HG02571 (cell line): ENCODE results near the gene FMNL3.
A peak's percentile ranks its signal among the peaks of the same experiment; 100 is the strongest.
"Not testable (repeated sequence)": the region's sequence is repeated elsewhere in the genome, so short reads cannot be mapped to it uniquely, and the experiment has no call there.

Experiments
- ATAC-seq: cut with Tn5 transposase; IDR thresholded peaks from one replicate; pipeline ENCODE4 v1.9.1; 2021; ENCODE audit warnings: mild to moderate bottlenecking, moderate library complexity; ENCODE audit not compliant: unreplicated experiment

Gene FMNL3

DNA sequence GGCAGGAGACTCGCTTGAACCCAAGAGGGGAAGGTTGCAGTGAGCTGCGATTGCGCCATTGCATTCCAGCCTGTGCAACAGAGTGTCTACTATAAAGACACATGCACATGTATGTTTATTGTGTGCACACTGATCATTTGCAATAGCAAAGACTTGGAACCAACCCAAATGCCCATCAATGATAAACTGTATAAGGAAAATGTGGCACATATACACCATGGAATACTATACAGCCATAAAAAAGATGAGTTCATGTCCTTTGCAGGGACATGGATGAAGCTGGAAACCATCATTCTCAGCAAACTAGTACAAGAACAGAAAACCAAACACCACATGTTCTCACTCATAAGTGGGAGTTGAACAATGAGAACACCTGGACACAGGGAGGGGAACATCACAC lies 6.7 kb upstream of the FMNL3 start:
- not testable (repeated sequence) for ATAC-seq

- no peak for ATAC-seq
These were observed 1.6 kb upstream of the FMNL3 start for GRCh38 chr12:49708851-49709250.

- ATAC-seq = no peak
These were observed 575 bp upstream of the FMNL3 start for GRCh38 chr12:49707812-49708147.

DNA sequence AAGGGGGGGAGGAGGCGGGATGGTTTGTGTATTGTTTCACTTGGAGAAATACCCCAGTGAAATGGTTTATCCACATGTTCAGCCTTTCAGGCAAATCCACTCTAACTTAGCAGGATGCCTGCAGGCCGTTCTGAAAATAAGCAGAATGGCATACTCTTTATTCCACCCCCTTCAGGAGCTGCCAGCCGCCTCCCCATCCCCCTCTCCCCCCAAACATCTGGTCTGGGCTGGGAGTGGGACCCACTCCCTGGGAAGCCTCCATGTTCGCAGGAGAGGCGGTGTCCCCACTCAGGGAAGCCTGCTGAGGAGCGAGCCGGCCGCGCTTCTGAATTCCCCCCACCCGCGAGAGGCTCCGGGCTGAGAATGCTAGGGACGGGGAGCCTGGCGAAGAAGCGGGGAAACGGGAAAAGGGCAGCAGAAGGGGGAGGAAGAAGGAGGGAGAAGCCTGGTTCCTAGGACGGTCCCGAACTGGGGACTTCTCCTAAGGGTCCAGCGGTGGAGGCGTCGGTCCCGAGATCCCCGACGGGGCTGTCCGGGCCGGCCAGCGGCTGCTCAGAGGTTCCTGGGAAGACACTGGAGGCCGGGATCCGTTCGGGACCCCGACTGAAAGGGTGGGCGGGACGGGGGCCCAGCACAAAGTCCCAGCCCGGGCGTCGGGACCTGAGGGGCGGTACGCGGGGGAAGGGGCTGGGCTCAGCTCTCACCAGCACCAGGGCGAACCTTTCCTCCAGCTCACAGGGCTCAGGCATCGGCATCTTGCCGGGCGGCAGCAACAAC lies 666 bp downstream of the FMNL3 start:
- peak; percentile 18 for ATAC-seq

- no peak for ATAC-seq
These were observed 1.6 kb downstream of the FMNL3 start for GRCh38 chr12:49705479-49706134.

DNA sequence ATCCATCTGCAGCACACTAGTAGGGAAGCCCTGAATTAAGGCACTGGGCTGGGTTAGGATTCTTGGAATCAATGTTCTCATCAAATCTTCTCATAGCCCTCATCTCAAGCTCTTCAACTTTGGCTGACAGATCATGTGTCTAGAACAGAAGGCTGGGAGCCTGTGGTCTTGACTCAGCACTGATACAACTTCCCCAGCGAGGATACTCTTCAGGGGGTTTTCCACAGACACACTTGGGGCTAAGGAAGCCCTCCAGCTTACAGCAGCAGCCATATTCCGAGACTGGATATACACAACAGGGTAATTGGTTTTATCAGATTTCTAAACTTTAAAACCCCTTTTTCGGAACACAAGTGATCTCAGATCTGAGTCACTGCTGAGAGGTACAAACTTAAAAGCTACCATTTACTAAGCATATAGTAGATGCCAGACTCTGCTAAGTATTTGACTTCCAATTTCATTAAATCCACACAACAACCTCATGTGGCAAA lies 3.5 kb downstream of the FMNL3 start:
- ATAC-seq = no peak

DNA sequence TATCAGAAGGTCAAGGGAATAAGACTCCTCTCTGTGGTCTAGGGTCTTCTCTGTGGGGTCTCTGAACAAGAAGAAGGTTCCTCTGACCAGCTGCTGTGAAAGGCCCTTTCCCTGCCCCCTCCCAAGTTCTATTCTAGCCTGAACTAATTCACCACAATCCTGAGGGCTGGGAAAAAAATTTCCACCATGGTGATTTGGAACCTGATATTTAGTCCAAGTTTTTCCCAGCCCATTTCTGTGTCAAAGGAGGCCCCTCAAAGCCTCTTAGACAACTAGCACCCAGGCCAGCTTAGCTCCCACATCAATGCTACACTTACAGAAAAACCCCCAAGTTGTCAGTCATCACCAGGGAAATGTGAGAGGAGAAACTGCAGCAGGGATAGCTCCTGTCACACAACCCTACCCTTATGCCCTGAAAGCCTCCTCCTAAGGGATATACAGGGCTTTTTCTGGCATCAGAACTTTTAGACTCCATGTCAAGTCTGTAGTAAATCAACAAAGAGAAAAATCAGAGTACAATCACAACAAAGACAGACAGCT lies 4.5 kb downstream of the FMNL3 start:
- ATAC-seq = no peak

DNA sequence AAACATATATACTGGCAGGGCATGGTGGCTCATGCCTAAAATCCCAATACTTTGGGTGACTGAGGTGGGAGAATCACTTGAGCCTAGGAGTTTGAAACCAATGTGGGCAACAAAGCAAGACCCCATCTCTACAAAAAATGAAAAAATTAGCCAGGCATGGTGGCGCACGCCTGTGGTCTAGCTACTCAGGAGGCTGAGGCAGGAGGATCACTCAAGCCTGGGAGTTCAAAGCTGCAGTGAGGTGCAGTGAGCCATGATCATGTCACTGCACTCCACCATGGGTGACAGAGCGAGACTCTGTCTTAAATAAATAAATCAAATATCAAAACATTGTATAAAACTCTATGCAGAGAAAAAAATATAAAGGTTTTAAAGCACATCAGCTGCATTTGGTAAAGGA lies 5.2 kb downstream of the FMNL3 start:
- no peak for ATAC-seq

- ATAC-seq = peak; percentile 47
These were observed 8.3 kb downstream of the FMNL3 start for GRCh38 chr12:49698619-49699545.

- no peak for ATAC-seq
These were observed 9.4 kb downstream of the FMNL3 start for GRCh38 chr12:49697808-49698207.

DNA sequence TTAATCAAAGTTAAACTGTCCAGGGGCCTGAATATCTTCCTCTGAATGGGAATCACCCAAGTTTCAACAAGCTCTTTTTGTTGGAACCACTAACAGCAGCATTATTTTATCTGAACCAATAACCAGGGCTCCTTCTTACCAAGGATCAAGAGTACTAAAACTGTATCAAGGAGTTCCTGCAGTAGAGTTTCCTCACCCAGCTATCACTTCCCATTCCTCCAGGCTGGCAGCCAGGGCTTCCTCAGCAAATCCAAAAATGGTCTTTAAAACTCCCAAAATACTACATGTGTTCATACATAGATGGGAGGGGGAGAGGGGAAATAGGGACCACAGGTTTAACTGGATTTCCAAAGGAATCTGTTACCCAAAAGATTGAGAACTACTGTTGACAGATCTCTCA lies 10.5 kb downstream of the FMNL3 start:
- ATAC-seq = no peak

GRCh38 chr12:49693931-49694444 lies 13.2 kb downstream of the FMNL3 start:
- ATAC-seq = no peak

- no peak for ATAC-seq
These were observed 14.4 kb downstream of the FMNL3 start for GRCh38 chr12:49692851-49693250.

- no peak for ATAC-seq
These were observed 17.4 kb downstream of the FMNL3 start for GRCh38 chr12:49689785-49690184.

DNA sequence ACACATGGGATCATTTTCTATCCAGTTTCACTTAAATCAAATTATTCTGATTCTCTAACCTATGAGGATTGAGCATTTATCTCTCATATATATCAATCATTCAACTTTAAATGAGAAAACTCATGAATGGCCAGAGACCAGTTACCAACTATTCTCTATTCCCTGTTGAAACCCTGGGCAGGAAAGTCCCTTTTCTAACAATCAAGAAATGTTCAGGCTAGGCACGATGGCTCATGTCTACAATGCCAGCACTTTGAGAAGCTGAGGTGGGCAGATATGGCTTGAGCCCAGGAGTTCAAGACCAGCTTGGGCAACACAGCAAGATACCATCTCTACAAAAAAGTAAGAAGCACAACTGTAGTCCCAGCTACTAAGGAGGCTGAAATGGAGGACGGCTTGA lies 18.0 kb downstream of the FMNL3 start:
- ATAC-seq = no peak

GRCh38 chr12:49687941-49688340 lies 19.3 kb downstream of the FMNL3 start:
- ATAC-seq = no peak

DNA sequence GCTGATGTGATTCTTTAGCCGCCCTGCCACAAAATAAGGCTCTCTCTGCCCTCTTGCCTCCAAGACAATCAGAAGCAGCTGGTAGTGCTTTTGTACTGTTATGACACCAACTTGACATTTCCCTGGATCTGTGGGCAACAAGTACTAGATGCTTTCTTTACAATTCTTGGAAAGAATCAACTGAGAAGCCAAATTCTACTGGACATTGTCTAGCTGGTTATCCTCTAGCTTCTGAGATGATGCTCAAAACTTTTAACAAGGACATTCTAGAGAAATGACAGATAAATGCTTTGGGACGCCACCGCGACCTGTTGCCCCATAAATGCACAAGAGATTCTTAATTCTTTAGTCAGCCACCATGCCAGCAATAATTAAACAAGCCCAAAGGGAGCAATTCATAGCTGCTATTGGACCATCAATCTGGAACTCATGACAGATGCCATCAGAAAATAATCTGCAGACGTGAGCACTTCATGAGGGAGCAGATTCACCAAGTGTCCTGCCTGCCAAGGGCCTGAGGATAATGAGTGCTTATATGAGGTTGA lies 22.8 kb downstream of the FMNL3 start:
- no peak for ATAC-seq

GRCh38 chr12:49683599-49684309 lies 23.5 kb downstream of the FMNL3 start:
- ATAC-seq = no peak

DNA sequence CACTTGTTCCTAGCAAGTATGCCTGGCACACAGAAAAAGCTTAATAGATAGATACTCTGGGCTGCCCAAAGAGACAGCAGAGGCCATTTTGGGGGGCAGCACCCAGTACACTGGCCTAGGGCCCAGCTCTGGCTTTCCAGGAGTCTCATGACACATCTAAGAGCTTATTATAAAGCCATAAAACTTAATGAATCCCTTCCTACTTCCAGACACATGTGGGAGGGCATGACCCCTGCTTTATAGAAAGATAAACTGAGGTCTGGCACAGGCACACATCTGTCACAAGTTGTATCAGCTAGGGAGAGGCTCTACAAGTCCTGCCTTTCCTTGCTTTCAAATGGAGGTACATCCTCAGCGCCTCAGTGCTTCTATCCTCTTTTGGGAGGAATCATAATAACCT lies 27.1 kb downstream of the FMNL3 start:
- no peak for ATAC-seq

GRCh38 chr12:49678711-49679110 lies 28.5 kb downstream of the FMNL3 start:
- no peak for ATAC-seq
